SK-N-SH (cell line): ENCODE measurements around the gene SNAI1. TPM values are rescaled to one million over a fixed set of nuclear protein-coding genes. Genes with fewer than 3 reads are reported as not detected.

Source experiments
- CTCF ChIA-PET: fragments of 300-600, 350-600 bp; formaldehyde crosslinking; extraction: SDS; loops from one replicate; lab custom pipeline; 2021; lab: Yijun Ruan, JAX
- POLR2A ChIA-PET: fragments of 350-600 bp; sonication (Branson Sonifier 250); formaldehyde crosslinking; extraction: SDS; loops from one replicate; lab custom pipeline; 2020; ENCODE audit warnings: antibody characterized with exemption, inconsistent platforms; lab: Yijun Ruan, JAX
- DNase-seq: peaks from one replicate; pipeline ENCODE4 v3.0.0; 2012
- H2AFZ ChIP-seq: fragments of 200-600 bp; sonication (generic); 2 replicates; pipeline ENCODE4 v1.8.1; 2016; ENCODE audit warnings: antibody characterized with exemption, mild to moderate bottlenecking, low read depth
- H3F3A ChIP-seq: fragments of 200-600 bp; sonication (generic); replicated peaks from 2 replicates; pipeline ENCODE3; 2016; ENCODE audit warnings: antibody characterized with exemption, mild to moderate bottlenecking; ENCODE audit not compliant: insufficient read depth
- H3K27ac ChIP-seq, 2 experiments: fragments of 200-500 bp in 1 of 2; fragments of 200-600 bp in 1 of 2; sonication (Bioruptor generic) in 1 of 2; sonication (generic), shearing (Covaris generic) in 1 of 2; 2 replicates each; pipeline versions ENCODE4 v1.5.1 to v1.6.1; 2014 to 2016; ENCODE audit warnings: low read depth in 2 of 2, inconsistent platforms in 1 of 2, low read length in 1 of 2, mild to moderate bottlenecking in 1 of 2, mixed read lengths in 1 of 2
- H3K27me3 ChIP-seq: fragments of 200-600 bp; sonication (generic), shearing (Covaris generic); 2 replicates; pipeline ENCODE4 v1.6.1; 2016; ENCODE audit warnings: mixed run types; ENCODE audit not compliant: insufficient read depth
- H3K36me3 ChIP-seq, 2 experiments: fragments of 200-500 bp in 1 of 2; fragments of 200-600 bp in 1 of 2; sonication (Bioruptor generic) in 1 of 2; sonication (generic) in 1 of 2; replicated peaks in 1 of 2; 2 replicates each; pipeline versions ENCODE3 to v1.5.1; 2014 to 2016; ENCODE audit warnings: low read length in 1 of 2, mild to moderate bottlenecking in 1 of 2; ENCODE audit not compliant: insufficient read depth in 2 of 2, control insufficient read depth in 1 of 2
- H3K4me1 ChIP-seq, 2 experiments: fragments of 200-500 bp in 1 of 2; fragments of 200-600 bp in 1 of 2; sonication (Bioruptor generic) in 1 of 2; sonication (generic), shearing (Covaris generic) in 1 of 2; 2 replicates each; pipeline versions ENCODE4 v1.5.1 to v1.6.1; 2014 to 2016; ENCODE audit warnings: low read depth in 1 of 2, low read length in 1 of 2, mixed run types in 1 of 2; ENCODE audit not compliant: insufficient read depth in 2 of 2, control insufficient read depth in 1 of 2
- H3K4me2 ChIP-seq: fragments of 200-600 bp; sonication (generic), shearing (Covaris generic); 2 replicates; pipeline ENCODE4 v1.6.1; 2017; ENCODE audit warnings: mixed run types
- H3K4me3 ChIP-seq, 2 experiments: fragments of 200-500 bp in 1 of 2; fragments of 200-600 bp in 1 of 2; sonication (Bioruptor generic) in 1 of 2; sonication (generic), shearing (Covaris generic) in 1 of 2; 2 replicates each; pipeline versions ENCODE4 v1.5.1 to v1.8.1; 2014 to 2016; ENCODE audit warnings: low read depth in 2 of 2, inconsistent platforms in 1 of 2, low read length in 1 of 2, mild to moderate bottlenecking in 1 of 2, mixed read lengths in 1 of 2, moderate library complexity in 1 of 2
- H3K79me2 ChIP-seq: fragments of 200-600 bp; sonication (generic); 2 replicates; pipeline ENCODE4 v1.8.1; 2017; ENCODE audit warnings: mild to moderate bottlenecking; ENCODE audit not compliant: insufficient read depth
- H3K9ac ChIP-seq: fragments of 200-600 bp; sonication (generic); 2 replicates; pipeline ENCODE4 v1.6.1; 2017; ENCODE audit warnings: mixed run types
- H3K9me2 ChIP-seq: fragments of 200-600 bp; sonication (generic); 2 replicates; pipeline ENCODE4 v1.6.1; 2017; ENCODE audit warnings: mixed run types
- H3K9me3 ChIP-seq: fragments of 200-600 bp; sonication (generic); 2 replicates; pipeline ENCODE4 v1.6.1; 2017; ENCODE audit warnings: mixed run types, mild to moderate bottlenecking, moderate library complexity
- H4K20me1 ChIP-seq: fragments of 200-600 bp; sonication (generic); 2 replicates; pipeline ENCODE4 v1.6.1; 2017; ENCODE audit warnings: mild to moderate bottlenecking, mixed run types; ENCODE audit not compliant: insufficient read depth
- EP300 ChIP-seq, 2 experiments: IDR thresholded peaks; 2 replicates each; pipeline versions ENCODE4 v1.4.0 to v1.6.1; 2012; ENCODE audit warnings: borderline replicate concordance in 1 of 2, low read depth in 1 of 2, low read length in 1 of 2
- FOSL2 ChIP-seq: IDR thresholded peaks from 2 replicates; pipeline ENCODE4 v1.4.0; 2012; ENCODE audit warnings: low read depth, mild to moderate bottlenecking, moderate library complexity, borderline replicate concordance
- GATA2 ChIP-seq: sonication (generic); formaldehyde crosslinking; IDR thresholded peaks from 2 replicates; pipeline ENCODE4 v1.5.0; 2020; ENCODE audit warnings: mild to moderate bottlenecking, missing genetic modification reagents
- JUND ChIP-seq: IDR thresholded peaks from 2 replicates; pipeline ENCODE4 v1.4.0; 2012
- MEF2A ChIP-seq: IDR thresholded peaks from 2 replicates; pipeline ENCODE4 v1.4.0; 2012; ENCODE audit warnings: low read depth, borderline replicate concordance
- MXI1 ChIP-seq: IDR thresholded peaks from 2 replicates; pipeline ENCODE4 v1.6.1; 2012; ENCODE audit warnings: mild to moderate bottlenecking, low read depth, low read length, improper control_type of control experiment
- RAD21 ChIP-seq: IDR thresholded peaks from 2 replicates; pipeline ENCODE4 v1.6.1; 2012; ENCODE audit warnings: mild to moderate bottlenecking, low read length
- RCOR1 ChIP-seq: fragments of 150-350 bp; IDR thresholded peaks from 2 replicates; pipeline ENCODE4 v1.6.1; 2017; ENCODE audit warnings: antibody characterized with exemption, low read length
- RFX5 ChIP-seq: IDR thresholded peaks from 2 replicates; pipeline ENCODE4 v1.6.1; 2012; ENCODE audit warnings: mild to moderate bottlenecking, improper control_type of control experiment, low read length
- RXRA ChIP-seq: IDR thresholded peaks from 2 replicates; pipeline ENCODE4 v1.4.0; 2012; ENCODE audit warnings: low read depth, mild to moderate bottlenecking, borderline replicate concordance
- SIN3A ChIP-seq: IDR thresholded peaks from 2 replicates; pipeline ENCODE4 v1.6.1; 2012; ENCODE audit warnings: low read depth, mild to moderate bottlenecking, low read length, moderate library complexity, borderline replicate concordance
- SMC3 ChIP-seq: IDR thresholded peaks from 2 replicates; pipeline ENCODE4 v1.6.1; 2012; ENCODE audit warnings: low read depth, low read length, improper control_type of control experiment
- TCF12 ChIP-seq: IDR thresholded peaks from 2 replicates; pipeline ENCODE4 v1.4.0; 2012
- USF2 ChIP-seq: fragments of 150-350 bp; IDR thresholded peaks from 2 replicates; pipeline ENCODE4 v1.6.1; 2017; ENCODE audit warnings: antibody characterized with exemption, low read length, low read depth, borderline replicate concordance
- WGBS: methylation state at CpG from one replicate; pipeline ENCODE4 v1.1.6; 2017; ENCODE audit warnings: low lambda C conversion rate; 5-methylcytosine and 5-hydroxymethylcytosine counted together
- polyA plus RNA-seq, 3 experiments: library from polyadenylated mRNA; depleted of rRNA; stranded (reverse); fragments of >200 nt; gene quantifications; 2 replicates each; pipeline ENCODE4 v1.2.3, GENCODE V29; 2012
- TF ChIP-seq, protein P1 (sequence below): IDR thresholded peaks from 2 replicates; pipeline ENCODE4 v1.4.0; 2012; ENCODE audit warnings: low read depth, borderline replicate concordance

SNAI1 gene
- polyA plus RNA-seq, 1 of the 3 experiments (the other 2 are of a cell fraction), result 6.2 TPM

DNA sequence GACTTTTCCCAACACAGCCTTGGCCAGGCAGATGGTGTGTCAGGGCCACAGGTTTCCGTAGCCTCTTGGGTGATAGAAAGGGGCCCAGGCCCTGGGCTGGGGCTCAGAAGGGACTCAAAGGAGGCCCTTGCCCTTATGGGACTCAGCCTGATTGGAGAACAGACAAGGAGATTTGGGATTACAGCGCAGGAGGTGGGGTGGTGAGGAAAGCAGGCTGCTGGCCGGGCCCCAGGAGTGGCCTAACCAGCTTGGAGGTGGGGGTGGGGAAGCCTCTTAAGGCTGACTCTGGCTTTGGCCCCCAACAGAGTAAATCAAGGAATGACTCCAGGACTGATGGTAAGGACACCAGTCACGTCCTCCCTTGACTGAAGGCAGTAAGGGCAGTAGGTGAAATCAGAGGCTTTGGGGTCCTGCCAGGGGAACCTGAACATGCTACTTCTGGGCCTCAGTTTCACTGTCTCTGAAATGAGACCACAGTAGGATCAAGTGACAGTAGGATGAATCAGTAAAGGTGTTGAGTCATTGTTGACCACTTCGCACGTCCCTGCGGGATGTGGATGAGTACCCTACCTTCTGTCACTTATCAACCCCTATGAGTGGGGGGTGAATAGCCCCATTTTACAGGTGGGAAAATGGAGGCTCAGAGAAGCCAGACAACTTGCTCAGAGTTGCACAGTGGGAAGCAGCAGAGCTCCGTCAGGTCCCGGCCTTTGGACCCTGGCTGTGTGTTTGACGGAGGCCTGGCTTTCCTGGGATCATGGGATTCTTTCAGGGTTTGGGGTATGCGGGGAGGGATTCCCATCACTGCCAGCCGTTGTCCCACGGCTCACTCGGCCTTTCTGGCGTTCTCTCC is 4.5 kb downstream of the SNAI1 start:
- H3K27me3 ChIP-seq, result no peaks in the 10 kb centered on the region
- H3K4me2 ChIP-seq, result peak overlapping the region; percentile 97; the same call in 1 of the 2 replicates
- no peak for TF ChIP-seq RXRA
- peak; percentile 37; the same call in 1 of the 2 replicates for TF ChIP-seq FOSL2
- 0 out of 2 replicates have a peak, but pooled peaks have one; percentile 53 for TF ChIP-seq RCOR1
- TF ChIP-seq, all 33 proteins: peak for 2
- Histone ChIP-seq H3K79me2 (peaks cover 54% of the 10 kb centered on the region), H3F3A (peaks cover 36% of the 10 kb centered on the region), H3K9me2 (no peaks in the 10 kb centered on the region), H3K4me1 (peaks cover 37 to 62% of the 10 kb centered on the region in 2 experiments), H3K27ac (peak overlapping the region; percentile 30 to 91; a peak in 3 of 4 replicates), H3K9me3 (no peaks in the 10 kb centered on the region), H2AFZ (no peak overlapping the region), H3K36me3 (peaks cover 3 to 6% of the 10 kb centered on the region in 2 experiments), H3K4me3 (no peak overlapping the region; a peak in 1 of 4 replicates), H4K20me1 (peaks cover 26% of the 10 kb centered on the region), H3K9ac (no peak overlapping the region)
- ChIA-PET POLR2A (interaction anchor here (1.9 kb wide), 1 partner anchor 29 kb away, joined by 7 read pairs; no protein-coding TSS in a partner anchor), CTCF (interaction anchor here (0.9 to 22.2 kb wide), 8 partner anchors 8 to 192 kb away, joined by 3 to 807 read pairs (median 4); no protein-coding TSS in a partner anchor)
- 71% methylated on average over 7 of the region's 15 CpGs for WGBS
- DNase-seq, result no peak

GRCh38 chr20:49987868-49988690 is 5.3 kb downstream of the SNAI1 start:
- Histone ChIP-seq H3K9me3 (no peaks in the 10 kb centered on the region), H3K4me1 (peaks cover 37 to 61% of the 10 kb centered on the region in 2 experiments), H3F3A (peaks cover 36% of the 10 kb centered on the region), H3K36me3 (peaks cover 3 to 6% of the 10 kb centered on the region in 2 experiments), H4K20me1 (peaks cover 26% of the 10 kb centered on the region), H3K9me2 (no peaks in the 10 kb centered on the region), H3K4me3 (no peak overlapping the region), H3K79me2 (peaks cover 52% of the 10 kb centered on the region), H3K9ac (no peak overlapping the region; the same call in 1 of the 2 replicates), H3K4me2 (peak overlapping the region; percentile 72), H3K27me3 (no peaks in the 10 kb centered on the region), H3K27ac (peak overlapping the region; percentile 82 to 91; a peak in 3 of 4 replicates), H2AFZ (no peak overlapping the region)
- TF ChIP-seq, protein P1, sequence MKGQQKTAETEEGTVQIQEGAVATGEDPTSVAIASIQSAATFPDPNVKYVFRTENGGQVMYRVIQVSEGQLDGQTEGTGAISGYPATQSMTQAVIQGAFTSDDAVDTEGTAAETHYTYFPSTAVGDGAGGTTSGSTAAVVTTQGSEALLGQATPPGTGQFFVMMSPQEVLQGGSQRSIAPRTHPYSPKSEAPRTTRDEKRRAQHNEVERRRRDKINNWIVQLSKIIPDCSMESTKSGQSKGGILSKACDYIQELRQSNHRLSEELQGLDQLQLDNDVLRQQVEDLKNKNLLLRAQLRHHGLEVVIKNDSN, result no peak
- TF ChIP-seq TCF12 (no peak), JUND (no peak), RCOR1 (no peak), SMC3 (no peak), RAD21 (no peak), RFX5 (no peak), FOSL2 (no peak), USF2 (no peak), EP300 (IDR thresholded peaks at IDR 0.05; ENCODE audit: borderline replicate concordance in 1 of 2, low read depth in 1 of 2, low read length in 1 of 2) (no peak), MEF2A (no peak), MXI1 (no peak), GATA2 (CRISPR knock-in tag) (no peak), RXRA (no peak), SIN3A (no peak)
- DNase-seq, result no peak
- CTCF ChIA-PET, result interaction anchor here (1.3 to 22.2 kb wide), 5 partner anchors 9 to 191 kb away, joined by 3 to 807 read pairs (median 5); no protein-coding TSS in a partner anchor
- 68% methylated on average over 17 of the region's 18 CpGs for WGBS
- POLR2A ChIA-PET, result interaction anchor here (1.5 to 1.9 kb wide), 2 partner anchors 26 to 28 kb away, joined by 4 to 7 read pairs; no protein-coding TSS in a partner anchor
